HG03025 (cell line): ENCODE measurements around the gene PLCB4.

ENCODE experiments used
- ATAC-seq: cut with Tn5 transposase; IDR thresholded peaks from one replicate; pipeline ENCODE4 v1.9.1; 2021; ENCODE audit warnings: mild to moderate bottlenecking, moderate library complexity; ENCODE audit not compliant: unreplicated experiment, low FRiP score

Gene PLCB4

DNA sequence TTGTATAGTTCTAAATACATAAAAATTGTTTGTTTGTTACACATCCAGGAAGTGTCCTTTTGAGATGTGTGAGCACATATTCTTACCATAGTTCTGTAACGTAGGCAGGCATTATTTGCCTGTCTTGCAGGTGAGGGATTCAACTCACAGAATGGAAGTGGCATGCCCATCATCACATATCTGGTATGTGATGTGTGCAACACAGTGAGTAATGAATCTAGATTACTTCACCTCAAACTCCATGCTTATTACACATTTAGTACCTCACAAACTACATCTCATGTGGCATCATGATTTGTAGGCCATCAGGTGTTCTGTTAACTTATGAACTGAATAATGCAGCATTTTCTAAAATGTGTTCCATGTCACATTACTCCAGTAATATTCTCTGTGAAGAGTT, 181.6 kb downstream of the PLCB4 start:
- ATAC-seq = no peak

DNA sequence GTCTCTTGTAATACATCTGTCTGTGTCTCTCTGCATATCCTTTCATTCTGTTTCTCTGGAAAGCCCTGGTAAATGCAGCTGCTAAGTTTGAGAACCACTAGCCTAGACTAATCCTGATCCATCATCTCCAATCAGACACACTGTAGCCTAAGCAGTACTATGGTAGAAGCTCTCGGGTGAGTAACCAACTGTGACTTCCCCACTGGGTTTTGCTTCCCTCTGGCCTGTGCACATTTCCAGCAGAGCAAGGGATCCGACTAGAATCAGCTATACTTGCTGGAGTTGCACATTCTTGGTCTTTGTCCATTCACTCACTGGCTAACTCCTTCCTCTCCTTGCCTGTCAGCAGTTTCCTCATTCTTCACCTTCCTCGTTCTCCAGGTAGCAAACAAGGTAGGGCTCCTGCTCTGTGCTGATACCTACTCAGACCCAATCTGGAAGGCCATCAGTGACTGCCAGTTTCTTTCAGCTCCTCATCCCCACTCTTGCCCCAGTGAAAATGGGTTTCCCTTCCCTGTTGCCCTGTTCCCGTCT, 184.2 kb downstream of the PLCB4 start:
- ATAC-seq = no peak

DNA sequence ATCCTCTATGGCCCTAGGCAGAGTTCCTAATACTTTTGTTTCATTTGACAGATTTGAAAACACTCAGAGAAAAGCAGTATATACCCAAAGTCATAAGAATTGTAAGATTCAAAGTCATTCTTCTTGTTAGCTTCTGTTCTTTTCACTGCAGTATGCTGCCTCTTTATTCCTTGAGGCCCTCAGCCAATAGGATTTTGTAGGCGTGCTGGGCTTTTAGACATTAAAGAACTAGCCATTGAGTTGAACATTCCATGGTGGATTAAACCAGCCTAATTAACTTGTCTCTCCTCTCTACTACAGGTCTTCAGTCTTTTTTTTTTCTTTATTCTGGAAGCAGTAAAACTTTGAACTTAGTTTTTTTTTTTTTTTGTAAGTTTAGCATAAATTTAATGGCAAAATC, 186.3 kb downstream of the PLCB4 start:
- ATAC-seq = no peak

DNA sequence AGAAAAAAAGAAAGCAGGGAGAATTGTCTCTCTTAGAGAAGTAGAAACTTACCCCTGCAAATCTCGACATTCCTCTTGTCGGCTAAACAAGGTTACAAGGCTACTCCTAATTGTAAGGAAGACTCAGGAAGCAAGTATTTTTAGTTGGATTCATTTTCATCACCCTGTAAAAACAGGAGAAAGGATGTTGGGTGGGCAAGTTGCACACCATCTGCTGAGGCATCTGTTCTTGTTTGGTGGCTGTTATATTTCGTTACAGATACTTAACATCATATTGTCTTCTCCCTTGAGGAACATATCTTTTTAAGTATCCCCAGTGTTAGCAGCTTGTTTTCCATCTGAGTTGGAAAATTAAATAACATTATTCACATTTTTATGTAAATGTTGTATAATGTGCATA, 187.5 kb downstream of the PLCB4 start:
- ATAC-seq = no peak

DNA sequence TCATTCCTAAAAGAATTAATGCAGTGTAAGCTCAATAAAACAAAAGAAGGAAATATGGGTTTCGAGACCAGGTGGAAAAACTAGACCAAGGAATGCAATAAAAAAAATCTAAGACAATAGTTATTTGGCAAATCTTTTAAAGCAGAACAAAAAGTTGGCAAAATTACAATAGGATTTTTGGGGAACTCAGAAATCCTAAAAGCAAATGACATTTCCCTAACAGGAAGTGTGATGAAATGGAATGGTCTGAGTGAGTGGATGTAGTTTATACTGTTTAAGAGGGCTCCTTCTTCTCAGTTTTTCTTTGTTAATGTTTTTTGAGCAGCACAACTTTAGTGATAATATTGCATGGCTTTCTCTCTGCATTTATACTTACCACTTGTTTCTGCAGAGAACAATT, 190.0 kb downstream of the PLCB4 start:
- ATAC-seq = no peak

DNA sequence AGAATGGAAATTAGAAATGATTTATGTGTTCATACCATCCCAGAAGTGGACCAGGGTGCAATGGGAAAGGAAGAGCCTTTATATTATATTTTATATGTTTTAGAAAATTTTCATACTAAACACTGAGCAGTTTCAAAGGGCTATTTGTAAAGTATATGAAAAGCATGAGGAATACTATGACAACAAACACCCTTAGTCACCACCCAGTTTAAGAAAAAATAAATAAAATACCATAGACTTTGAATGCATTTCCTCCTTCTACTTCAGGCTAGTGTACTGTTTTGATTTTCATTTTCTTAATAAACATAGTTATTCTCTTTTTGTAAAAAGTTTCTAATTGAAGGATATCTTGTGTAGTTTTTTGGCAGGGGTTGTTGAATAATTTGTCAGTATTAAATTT, 191.1 kb downstream of the PLCB4 start:
- ATAC-seq = no peak

DNA sequence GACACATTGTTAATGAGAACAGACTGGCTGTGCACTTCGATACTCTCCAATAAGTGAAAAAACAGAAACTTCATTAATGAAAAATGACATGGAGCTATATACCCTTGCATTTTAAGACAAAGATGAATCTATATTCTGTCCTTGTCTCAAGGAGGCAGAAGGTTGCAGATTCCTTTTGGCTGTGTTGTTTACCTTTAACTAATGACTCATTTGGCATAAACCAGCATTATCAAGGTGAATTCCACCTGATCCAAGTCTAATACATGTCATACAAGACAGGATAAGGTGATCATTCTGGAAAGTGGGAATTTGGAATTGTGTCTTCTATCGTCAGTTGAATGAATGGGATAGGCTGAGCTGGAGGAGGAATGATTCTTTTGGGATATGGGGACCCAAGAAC, 192.9 kb downstream of the PLCB4 start:
- no peak for ATAC-seq

DNA sequence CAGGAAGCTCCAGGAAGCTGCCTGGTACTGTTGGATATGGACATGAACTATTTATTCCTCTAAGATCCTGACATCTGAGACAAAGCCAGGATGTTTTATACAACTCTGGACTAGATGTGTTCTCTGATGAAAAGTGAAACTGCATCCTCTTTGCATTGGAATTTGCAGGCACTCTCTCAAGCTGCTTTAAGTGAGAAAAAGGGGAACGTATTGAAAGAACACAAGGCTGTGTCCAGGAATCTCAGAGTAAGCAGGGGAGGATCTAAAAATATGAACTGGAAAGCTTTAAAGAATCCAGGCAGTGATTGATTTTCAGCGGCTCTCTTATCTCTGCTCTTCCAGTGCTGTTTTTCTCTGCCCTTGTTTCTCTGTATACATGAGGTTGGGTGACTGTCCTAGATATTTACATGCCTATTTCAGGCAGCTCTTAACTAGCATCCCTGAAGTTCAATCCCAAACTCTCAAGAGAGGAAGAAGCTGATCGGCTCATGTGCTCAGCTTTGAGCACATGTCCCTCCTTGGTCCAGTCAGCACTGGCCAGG, 193.8 kb downstream of the PLCB4 start:
- no peak for ATAC-seq

DNA sequence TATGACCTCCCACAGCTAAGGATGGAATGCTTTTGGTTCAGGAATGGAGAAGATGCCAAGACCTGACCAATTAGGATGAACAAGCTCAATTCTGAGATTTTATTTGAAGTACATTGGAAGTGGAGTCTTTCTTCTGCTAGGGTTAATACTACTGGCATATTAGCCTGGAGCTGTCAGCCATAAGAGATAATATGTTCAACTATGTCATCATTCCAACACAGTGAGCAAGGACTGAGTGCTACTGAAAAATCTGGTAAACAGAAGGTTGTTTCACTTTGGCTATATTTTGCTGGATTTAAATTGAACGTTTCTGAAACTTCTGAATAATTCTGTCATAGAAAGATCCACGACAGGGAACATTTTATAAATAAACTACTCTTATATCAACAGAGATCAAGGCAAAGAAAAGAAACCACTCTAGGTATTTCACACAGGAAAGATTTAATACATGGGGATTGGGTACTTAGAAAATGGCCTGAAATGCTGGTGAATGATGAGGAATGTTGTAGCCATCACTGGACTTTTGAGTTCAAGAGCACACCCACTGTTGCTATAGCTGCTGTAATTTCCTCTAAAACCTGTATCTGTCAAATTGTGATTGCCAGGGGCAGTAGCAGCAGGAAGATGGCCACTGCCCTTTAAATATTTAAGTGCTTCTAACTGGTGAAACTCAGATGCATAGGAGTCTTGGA, 200.5 kb downstream of the PLCB4 start:
- ATAC-seq = no peak

DNA sequence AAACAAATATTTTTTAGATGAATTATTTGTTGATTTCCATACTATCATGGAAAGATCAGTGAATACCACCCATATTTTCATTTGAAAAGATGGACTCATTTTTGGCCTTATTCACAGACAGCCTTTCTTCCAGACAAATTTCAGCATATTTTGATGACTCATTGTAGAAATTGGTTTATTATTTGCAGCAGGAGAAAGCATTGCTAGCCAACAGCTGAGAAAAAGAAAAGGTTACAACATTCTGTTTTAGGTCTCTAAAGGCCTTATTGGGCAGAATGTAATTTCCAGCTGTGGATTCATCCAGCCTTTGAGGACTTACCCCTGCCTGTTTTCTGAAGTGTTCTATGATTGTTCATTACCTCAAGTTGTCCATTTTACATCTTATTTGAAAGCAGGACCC, 201.9 kb downstream of the PLCB4 start:
- no peak for ATAC-seq

DNA sequence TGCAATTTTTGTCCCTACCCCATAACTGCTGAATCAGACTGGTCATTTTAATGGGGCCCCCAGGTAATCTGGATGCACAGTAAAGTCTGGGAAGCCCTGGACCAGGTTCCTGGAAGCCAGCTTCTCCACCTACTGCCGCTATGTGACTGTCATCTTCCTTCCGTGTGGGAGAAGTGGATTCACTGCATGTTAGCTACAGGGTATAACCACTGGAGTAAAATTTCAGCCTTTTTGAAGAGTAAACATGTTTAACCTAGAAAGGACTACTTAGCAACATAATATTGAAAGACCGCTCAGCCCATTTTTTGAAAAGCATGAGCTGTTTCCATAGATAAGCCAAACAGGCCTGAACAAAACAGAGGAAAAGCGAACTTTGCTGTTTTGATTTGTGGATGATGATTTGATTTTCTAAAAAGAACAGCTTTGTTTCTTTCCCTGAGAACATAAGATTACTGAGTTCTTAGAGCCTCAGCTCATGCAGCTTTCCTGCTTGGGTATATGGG, 208.1 kb downstream of the PLCB4 start:
- no peak for ATAC-seq

DNA sequence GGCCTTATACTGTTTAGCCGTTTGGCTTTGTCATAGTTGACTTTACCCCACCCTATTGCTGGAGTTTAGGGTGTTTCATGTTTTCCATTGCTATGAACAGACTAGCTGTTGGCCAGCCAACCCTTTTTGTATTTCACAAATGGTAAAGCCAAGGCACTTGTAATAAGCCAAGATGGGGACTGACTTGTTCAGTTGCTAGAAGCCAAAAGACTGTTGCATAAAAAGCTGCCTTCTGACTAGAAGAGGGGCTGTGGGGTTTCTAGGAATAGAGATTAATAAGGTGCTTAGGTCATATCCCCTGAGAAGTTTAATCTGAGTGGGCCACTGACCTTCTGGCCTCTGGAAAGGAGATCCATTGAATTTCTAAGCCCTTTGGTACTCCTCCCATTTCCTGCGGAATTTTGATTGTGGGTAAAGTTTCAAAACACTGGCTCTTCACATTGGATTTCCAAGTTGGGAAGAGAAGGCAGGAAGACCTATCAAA, 211.1 kb downstream of the PLCB4 start:
- no peak for ATAC-seq

DNA sequence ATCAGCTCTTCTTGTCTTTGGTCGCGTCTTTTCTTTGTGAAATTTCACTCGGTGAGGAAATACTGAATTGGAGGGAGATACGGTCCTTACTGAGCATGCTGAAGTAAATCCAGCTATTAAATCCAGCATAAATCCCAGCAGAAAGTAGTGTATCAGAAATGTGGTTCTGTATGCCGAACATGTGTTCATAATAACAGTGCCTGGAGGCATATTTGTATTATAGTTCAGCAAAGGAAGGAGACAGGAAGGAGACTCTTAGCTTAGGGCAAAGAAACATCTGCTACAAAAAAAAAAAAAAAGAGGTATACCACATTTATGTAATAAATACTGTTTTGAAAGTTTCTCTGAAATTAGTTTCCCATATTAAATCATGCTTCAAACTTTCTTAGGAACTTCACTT, 211.8 kb downstream of the PLCB4 start:
- ATAC-seq = no peak

DNA sequence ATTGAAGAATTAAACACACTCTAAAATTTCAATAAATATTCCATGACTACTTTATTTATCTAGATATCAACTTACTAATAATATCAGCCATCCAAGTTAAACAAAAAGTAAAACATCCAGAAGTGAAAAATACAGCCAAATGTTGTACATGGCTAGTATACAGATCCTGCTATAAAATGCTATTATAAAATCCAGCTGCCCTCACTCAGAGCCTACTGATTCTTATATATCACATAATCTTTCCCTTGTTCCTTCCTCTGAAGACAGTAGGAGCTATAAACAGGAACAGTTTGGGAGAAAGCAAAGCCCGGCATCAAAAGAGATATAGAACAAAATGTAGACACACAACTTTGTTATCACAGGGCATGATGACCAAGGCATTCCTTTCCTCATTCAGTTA, 212.9 kb downstream of the PLCB4 start:
- no peak for ATAC-seq

DNA sequence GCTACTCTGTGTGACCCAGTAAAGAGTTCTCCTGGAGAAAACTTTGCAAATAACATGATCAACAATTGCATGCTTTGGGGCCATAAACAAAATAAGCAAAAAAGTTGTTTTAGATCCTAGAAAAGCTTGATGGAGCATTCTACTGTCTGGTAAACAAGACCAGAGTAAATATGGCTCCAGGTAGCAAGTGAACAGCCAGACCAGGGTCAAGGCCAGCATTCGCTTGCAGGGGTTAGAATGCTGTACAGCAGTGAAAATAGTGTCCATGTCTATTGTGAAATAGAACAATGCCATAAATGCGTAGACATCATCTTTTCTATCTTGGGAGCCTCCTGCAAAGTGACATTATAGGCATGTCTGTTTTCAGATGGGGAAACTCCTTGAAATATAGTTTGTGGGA, 216.7 kb downstream of the PLCB4 start:
- ATAC-seq = no peak

DNA sequence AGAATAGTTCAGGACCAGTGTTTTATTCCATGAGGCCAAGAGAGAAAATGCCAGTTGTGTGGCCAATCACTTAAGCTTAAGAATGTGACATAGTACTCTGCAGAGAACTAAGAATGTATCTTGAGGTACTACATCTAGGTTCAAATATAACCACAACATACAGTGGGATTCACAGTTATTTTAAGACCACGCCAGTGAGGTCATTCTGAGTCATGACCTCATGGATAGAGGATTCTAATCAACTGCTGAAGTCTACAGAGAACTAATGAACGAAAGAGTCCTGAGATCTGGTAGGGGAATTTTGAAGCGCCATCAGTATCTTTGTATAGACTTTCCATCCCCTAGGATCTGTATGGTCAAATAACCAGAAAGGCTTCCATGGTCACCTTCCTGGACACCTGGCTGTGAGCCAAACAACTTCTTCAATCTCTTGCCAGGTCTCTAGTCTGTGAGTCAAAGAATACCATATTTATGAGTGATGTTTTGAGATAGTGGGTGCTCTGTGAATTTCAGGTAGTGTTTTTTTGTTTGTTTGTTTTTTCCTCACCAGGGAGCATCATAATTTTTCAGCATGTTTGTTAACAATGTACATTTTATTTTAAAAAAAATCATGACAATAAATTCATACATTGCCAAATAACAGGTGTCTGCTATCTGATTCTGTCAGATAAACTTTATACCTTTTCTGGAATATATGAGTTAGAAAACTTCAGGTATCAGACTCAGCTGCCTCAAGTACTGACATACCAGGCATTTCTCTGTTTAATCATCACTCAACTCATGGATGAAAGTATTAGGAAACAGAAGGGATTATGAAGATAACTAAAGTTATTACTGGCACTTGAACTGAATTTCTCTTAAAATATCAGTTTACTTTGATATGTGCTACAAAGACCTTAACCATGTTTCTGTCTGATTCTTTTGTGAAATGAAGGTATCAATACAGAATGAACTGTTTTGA, 217.9 kb downstream of the PLCB4 start:
- ATAC-seq = no peak

DNA sequence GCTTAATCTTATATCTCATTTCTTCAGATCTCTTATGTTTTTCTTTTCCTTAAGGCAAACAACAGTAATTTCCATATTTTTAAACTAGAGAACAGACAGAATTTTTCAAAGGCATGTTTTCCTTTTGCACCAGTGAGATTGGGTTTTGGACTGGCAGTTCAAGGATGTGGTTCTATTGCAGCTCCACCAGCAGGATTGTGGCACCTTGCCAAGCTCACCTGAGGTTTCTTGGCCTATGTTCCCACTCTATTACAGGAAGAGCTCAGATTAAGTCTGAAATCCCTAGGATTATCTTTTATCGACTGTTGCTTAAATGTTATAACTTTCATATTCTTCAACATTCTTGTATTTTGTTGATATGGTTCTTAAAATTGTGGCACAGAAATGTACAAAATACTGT, 218.9 kb downstream of the PLCB4 start:
- ATAC-seq = no peak

DNA sequence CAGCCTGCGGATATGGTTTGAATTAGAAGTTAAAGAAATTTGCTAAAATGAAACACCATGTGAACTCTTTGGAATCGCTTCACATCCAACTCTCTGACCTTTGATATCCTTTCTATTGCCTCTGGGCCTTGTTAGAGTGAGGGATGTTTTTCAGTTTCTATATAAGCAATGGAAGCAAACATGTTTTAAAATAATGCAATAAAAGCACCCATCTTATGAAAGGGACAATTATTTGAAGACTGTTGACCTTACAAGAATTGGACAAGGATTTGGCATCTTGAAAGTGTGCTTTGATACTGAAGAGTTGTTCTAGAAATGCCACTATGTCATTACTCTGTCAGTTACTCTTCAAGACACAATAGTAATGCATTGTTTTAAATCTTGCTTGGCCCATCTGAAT, 221.4 kb downstream of the PLCB4 start:
- ATAC-seq = no peak

DNA sequence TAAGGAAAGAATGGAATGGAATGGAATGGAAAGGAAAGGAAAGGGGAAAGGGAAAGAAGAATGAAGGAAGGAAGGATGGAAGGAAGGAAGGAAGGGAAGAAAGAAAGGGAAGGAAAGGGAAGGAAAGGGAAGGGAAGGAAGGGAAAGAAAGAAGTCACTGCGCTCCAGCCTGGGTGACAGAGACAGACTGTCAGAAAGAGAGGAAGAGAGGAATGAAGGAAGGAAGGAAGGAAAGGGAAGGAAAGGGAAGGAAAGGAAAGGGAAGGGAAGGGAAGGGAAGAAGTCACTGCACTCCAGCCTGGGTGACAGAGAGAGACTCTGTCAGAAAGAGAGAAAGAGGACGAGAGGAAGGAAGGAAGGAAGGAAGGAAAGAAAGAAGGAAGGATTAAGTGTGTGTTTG, 224.3 kb downstream of the PLCB4 start:
- ATAC-seq = no peak

DNA sequence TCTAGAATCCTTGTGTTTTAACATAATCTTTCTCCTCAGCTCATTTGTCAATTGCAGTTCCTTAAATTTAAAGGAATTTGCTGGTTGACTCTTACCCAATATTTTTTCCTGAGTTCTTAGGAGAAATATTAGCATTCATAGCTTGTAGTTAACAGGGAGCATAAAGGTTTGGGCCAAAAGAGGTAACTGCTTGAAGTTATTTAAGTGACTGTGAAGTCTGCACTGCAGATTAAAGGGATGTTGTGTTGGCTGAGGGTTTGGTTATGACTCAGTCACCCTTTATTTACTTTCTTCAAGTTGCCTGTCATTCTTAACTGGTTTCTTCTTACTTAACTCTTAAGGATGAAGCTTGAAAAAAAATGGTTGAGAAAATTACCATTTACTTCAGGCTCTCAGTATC, 225.2 kb downstream of the PLCB4 start:
- ATAC-seq = no peak

DNA sequence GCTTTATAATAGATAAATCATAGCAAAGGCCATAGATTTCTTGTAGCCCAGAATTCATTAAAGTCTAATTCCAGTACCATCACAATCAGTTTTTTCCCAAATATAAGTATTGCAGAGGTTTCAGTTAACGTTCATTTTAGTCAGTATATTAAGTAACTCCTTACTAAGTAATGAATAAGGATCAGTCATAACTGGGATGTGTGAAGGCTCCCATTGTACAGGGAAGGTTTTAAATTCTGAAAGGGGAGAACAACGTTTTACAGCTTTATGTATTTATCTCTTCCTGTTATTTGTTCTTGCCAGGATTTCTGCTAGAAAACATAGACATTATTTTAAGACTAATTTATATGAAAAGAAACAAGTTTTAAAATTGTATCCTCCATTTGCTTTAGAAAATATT, 230.0 kb downstream of the PLCB4 start:
- no peak for ATAC-seq
